ENCODE measurements around the gene BICRA. TPM values are rescaled to one million over a fixed set of nuclear protein-coding genes. Genes with fewer than 3 reads are reported as not detected.
"Not testable (repeated sequence)": the region's sequence is repeated elsewhere in the genome, so short reads cannot be mapped to it uniquely, and the experiment has no call there.

The BICRA gene
- total RNA-seq, 1 donor, result 3.0 TPM

- peak within 1 kb of the TSS; percentile 98 for H3K4me3 ChIP-seq (ENCODE audit: low read depth, low read length)
- DNase-seq (ENCODE audit: low read depth), result peak; percentile 83
- TF ChIP-seq, protein P1, sequence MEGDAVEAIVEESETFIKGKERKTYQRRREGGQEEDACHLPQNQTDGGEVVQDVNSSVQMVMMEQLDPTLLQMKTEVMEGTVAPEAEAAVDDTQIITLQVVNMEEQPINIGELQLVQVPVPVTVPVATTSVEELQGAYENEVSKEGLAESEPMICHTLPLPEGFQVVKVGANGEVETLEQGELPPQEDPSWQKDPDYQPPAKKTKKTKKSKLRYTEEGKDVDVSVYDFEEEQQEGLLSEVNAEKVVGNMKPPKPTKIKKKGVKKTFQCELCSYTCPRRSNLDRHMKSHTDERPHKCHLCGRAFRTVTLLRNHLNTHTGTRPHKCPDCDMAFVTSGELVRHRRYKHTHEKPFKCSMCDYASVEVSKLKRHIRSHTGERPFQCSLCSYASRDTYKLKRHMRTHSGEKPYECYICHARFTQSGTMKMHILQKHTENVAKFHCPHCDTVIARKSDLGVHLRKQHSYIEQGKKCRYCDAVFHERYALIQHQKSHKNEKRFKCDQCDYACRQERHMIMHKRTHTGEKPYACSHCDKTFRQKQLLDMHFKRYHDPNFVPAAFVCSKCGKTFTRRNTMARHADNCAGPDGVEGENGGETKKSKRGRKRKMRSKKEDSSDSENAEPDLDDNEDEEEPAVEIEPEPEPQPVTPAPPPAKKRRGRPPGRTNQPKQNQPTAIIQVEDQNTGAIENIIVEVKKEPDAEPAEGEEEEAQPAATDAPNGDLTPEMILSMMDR (IDR thresholded peaks at IDR 0.05; ENCODE audit: insufficient read depth, low read depth, low read length), result peak; percentile 90
Measured at GRCh38 chr19:47713046-47714021, 104.4 kb downstream of the BICRA start, which contains the start of gene EHD2. Gene EHD2, plus strand, starts transcription at chr19:47713422. Its CDS starts 3,191 bp downstream, at chr19:47716613.

DNA sequence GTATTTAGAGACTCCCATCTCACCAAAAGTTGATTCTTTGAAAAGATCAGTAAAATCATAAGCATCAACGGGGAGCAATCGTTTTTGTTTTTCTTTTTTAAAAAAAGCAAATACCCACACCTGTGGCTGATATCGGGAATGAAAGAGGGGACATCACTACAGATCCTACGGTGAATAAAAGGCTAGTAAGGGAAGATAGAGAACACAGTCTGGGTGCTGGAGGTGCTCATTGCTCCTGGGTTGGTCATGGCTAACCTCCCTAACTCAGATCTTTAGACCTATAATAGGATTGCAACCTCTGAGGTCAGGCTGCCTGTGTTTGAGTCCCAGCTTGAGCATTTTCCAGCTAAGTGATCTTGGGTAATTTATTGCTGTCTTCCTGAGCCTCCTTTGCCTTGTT lies 105.4 kb downstream of the BICRA start:
- DNase-seq (ENCODE audit: low read depth), result peak; percentile 31

DNA sequence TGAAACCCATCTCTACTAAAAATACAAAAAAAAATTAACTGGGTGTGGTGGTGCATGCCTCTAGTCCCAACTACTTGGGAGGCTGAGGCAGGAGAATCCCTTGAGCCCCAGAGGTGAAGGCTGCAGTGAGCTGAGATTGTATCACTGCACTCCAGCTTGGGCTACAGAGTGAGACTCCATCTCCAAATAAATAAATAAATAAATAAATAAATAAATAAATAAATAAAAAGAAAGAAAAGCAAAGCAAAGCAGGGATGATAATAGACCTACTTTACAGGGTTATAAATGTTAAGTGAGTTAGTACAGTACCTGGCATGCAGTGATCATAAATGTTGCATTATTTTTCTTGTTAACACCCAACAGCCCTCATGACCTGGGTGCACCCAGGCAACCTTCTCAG lies 105.9 kb downstream of the BICRA start:
- DNase-seq (ENCODE audit: low read depth), result not testable (repeated sequence)
- peak overlapping the region; percentile 98 for H3K4me3 ChIP-seq (ENCODE audit: low read depth, low read length)

More for the DNA sequence above, 105.4 kb downstream of the BICRA start:
- peak overlapping the region; percentile 98 for H3K4me3 ChIP-seq (ENCODE audit: low read depth, low read length)
- TF ChIP-seq, protein P1 (IDR thresholded peaks at IDR 0.05; ENCODE audit: insufficient read depth, low read depth, low read length), result no peak

DNA sequence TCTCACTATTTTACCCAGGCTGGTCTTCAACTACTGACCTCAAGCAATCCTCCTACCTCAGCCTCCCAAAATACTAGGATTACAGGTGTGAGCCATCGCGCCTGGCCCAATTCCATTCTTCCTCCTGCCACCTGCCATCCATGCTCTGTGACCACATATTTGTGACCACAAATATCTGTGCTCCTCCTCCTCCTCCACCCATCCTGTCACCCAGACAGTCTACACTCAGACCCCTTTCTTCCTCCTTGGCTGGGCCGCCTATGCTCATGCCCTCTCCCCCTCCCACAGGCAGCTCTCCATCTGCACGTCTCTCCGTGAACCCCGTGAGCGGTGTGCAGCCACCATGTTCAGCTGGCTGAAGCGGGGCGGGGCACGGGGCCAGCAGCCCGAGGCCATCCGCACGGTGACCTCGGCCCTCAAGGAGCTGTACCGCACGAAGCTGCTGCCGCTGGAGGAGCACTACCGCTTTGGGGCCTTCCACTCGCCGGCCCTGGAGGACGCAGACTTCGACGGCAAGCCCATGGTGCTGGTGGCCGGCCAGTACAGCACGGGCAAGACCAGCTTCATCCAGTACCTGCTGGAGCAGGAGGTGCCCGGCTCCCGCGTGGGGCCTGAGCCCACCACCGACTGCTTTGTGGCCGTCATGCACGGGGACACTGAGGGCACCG lies 107.5 kb downstream of the BICRA start:
- no peak for DNase-seq (ENCODE audit: low read depth)
- TF ChIP-seq, protein P1 (IDR thresholded peaks at IDR 0.05; ENCODE audit: insufficient read depth, low read depth, low read length), result no peak
- H3K4me3 ChIP-seq (ENCODE audit: low read depth, low read length), result no peak overlapping the region

GRCh38 chr19:47718415-47719046 lies 109.6 kb downstream of the BICRA start:
- H3K4me3 ChIP-seq (ENCODE audit: low read depth, low read length), result peak overlapping the region; percentile 40
- not testable (repeated sequence) for DNase-seq (ENCODE audit: low read depth)

DNA sequence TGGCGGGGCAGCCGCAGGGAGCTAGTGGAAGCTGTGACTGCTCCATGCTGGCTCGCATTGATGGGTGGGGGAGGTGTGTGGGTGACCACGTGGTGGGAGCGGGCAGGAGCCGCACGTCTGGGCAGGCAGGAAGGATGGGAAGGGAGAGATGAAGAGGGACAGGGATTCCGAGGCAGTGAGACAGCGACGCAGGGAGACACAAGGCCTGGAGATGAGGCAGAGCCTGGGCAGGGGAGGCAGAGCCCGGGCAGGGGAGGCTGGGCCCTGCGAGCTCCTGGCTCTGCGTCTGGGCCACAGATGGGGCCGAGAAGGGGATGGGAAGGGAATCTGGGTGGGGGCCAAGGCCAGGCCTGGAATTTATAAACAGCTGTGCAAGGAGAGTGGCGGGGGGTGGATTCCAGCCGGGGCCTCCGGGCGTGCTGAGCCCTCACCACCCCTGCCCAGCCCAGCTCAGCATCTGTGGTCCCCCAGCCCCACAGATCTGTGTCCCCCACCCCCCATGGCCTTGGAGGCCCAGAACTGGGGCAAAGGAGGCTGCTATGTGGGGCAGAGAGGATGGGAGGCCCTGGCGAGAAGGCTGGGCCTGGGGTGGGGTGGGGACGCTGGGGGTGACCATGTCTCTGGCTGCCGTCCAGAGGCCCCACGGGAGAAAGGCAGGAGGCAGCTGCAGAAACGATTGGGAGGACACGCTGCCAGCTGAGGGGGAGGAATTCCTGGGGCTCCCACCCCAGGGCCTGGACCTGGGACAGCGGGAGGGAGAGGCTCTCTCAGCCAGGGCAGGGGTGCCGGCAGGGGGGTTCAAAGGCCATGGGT lies 110.3 kb downstream of the BICRA start:
- H3K4me3 ChIP-seq (ENCODE audit: low read depth, low read length), result peak overlapping the region; percentile 43
- peak; percentile 99 for DNase-seq (ENCODE audit: low read depth)
- TF ChIP-seq, protein P1 (IDR thresholded peaks at IDR 0.05; ENCODE audit: insufficient read depth, low read depth, low read length), result no peak

GRCh38 chr19:47720669-47721422 lies 111.9 kb downstream of the BICRA start:
- no peak overlapping the region for H3K4me3 ChIP-seq (ENCODE audit: low read depth, low read length)
- TF ChIP-seq, protein P1 (IDR thresholded peaks at IDR 0.05; ENCODE audit: insufficient read depth, low read depth, low read length), result no peak
- DNase-seq (ENCODE audit: low read depth), result no peak

Data from fibroblast of villous mesenchyme (primary cell).